Ovary (tissue), 9 donors: ENCODE data around the gene GNAI3. TPM values are rescaled to one million over a fixed set of nuclear protein-coding genes. Genes with fewer than 3 reads are reported as not detected.

ENCODE experiments used
- DNase-seq, 5 donors: peaks; one replicate each; pipeline ENCODE4 v3.0.0-alpha.2; 2019 to 2020
- H3K27ac ChIP-seq, 2 donors: fragments of 200-600 bp; one replicate each; pipeline versions ENCODE4 v1.5.1 to v1.8.0; 2019 to 2022
- H3K27me3 ChIP-seq: fragments of 200-600 bp; one replicate; pipeline ENCODE4 v1.8.0; 2022
- H3K36me3 ChIP-seq: fragments of 200-600 bp; sonication (generic); one replicate; pipeline ENCODE4 v1.5.1; 2019
- H3K4me1 ChIP-seq: one replicate; pipeline ENCODE4 v1.8.1; 2013; ENCODE audit warnings: mild to moderate bottlenecking, moderate library complexity; ENCODE audit not compliant: insufficient read depth
- H3K4me3 ChIP-seq: fragments of 200-600 bp; sonication (generic); one replicate; pipeline ENCODE4 v1.5.1; 2017
- H3K9me3 ChIP-seq, 2 donors: fragments of 200-600 bp in 1 of 2; sonication (generic) in 1 of 2; one replicate each; pipeline versions ENCODE4 v1.5.1 to v1.8.1; 2013 to 2019; ENCODE audit warnings: mild to moderate bottlenecking in 1 of 2, moderate library complexity in 1 of 2
- CTCF ChIP-seq, 3 donors: fragments of 450-650 bp in 2 of 3; fragments of 200-600 bp in 1 of 3; IDR thresholded peaks; one replicate each; pipeline versions ENCODE4 v1.5.1 to v1.8.0; 2016 to 2022; ENCODE audit warnings: antibody characterized with exemption in 3 of 3, mild to moderate bottlenecking in 1 of 3
- EP300 ChIP-seq: sonication (generic); formaldehyde crosslinking; IDR thresholded peaks from one replicate; pipeline ENCODE4 v1.6.1; 2017; ENCODE audit warnings: antibody characterized with exemption
- POLR2A ChIP-seq: fragments of 450-650 bp; IDR thresholded peaks from one replicate; pipeline ENCODE4 v1.6.1; 2017; ENCODE audit warnings: antibody characterized with exemption, mild to moderate bottlenecking, moderate library complexity
- WGBS, 3 donors: extraction: QIAGEN DNeasy Blood & Tissue Kit in 1 of 3; methylation state at CpG; one replicate each; pipeline versions ENCODE4 v1.1.5 to v1.1.7; 2013 to 2017; 5-methylcytosine and 5-hydroxymethylcytosine counted together
- intact Hi-C, 4 donors: fragments of 100-400 bp; cut with DNase I; formaldehyde crosslinking; loops; one replicate each; pipeline versions ENCODE4 v1.11.0 to v1.15.1; 2022 to 2023
- polyA plus RNA-seq, 2 donors: library from polyadenylated mRNA; stranded (reverse); fragments of 200-250 nt in 1 of 2; fragments of 350-450 nt in 1 of 2; fragmentation: Illumina TruSeq in 1 of 2; extraction: RNeasy Lipid Tissue Mini Kit (QIAGEN cat#74804) in 1 of 2; gene quantifications; one replicate each; pipeline ENCODE4 v1.2.3, GENCODE V29; 2013 to 2014
- total RNA-seq, 7 donors: library from RNA; depleted of rRNA in 2 of 7; stranded (reverse); fragments of >200 nt in 2 of 7; fragmentation: NEBNext Ultra II Directional in 3 of 7; extraction: Animal tissue kit (Norgen Biotek cat#: 25700) in 3 of 7; gene quantifications; one replicate each; pipeline versions ENCODE4 v1.1.0 to v1.2.4, GENCODE V29; 2016 to 2023
- donor health status: DM: no; HTN: no; CAD: no; lungs with moderate emphysema.
- donor health status: DM: no; HTN: no; CAD: no.
- donor health status: Bipolar disorder and iron deficiency.
- donor health status: DM: yes; HTN: yes; CAD: no.
- donor health status: DM: no; HTN: no; CAD: no.
- donor health status: DM: yes; HTN: yes; CAD: no.

Gene GNAI3
- total and polyA plus RNA-seq, 9 donors: 3.0 to 6.2 (median 4.8) TPM

- H3K27ac ChIP-seq: peak overlapping the region in 1 of 2 donors; percentile 64
- H3K4me3 ChIP-seq: peak overlapping the region; percentile 15
- no peaks in the 10 kb centered on the region for H3K27me3 ChIP-seq
- 4 to 14% (median 6%) methylated on average over 4 of the region's 4 CpGs for WGBS, 3 donors
- intact Hi-C loops: loop anchor here in 1 of 4 donors (10.0 kb wide), 1 partner anchor 335 kb away; the partner anchor contains the start of gene AHCYL1
- DNase-seq: peak in 3 of 5 donors; percentile 21 to 34 (median 25)
- peaks cover 2% of the 10 kb centered on the region for H3K4me1 ChIP-seq
- H3K9me3 ChIP-seq: no peaks in the 10 kb centered on the region
- TF ChIP-seq EP300: no peak
- peak; percentile 34 to 63 (median 63) for TF ChIP-seq CTCF (IDR thresholded peaks at IDR 0.05)
- H3K36me3 ChIP-seq: no peaks in the 10 kb centered on the region
Observed at GRCh38 chr1:109649491-109649914, 101.1 kb downstream of the GNAI3 start.

- H3K9me3 ChIP-seq: no peaks in the 10 kb centered on the region
- TF ChIP-seq EP300 (no peak), CTCF (IDR thresholded peaks at IDR 0.05) (no peak), POLR2A (no peak)
- peaks cover 8% of the 10 kb centered on the region for H3K4me1 ChIP-seq
- H3K4me3 ChIP-seq: no peak overlapping the region
- intact Hi-C loops: no loop called here
- no peaks in the 10 kb centered on the region for H3K27me3 ChIP-seq
- no peak overlapping the region for H3K27ac ChIP-seq
- DNase-seq: no peak
- H3K36me3 ChIP-seq: no peaks in the 10 kb centered on the region
- WGBS, 3 donors: 82 to 87% (median 86%) methylated on average over 3 of the region's 3 CpGs
Observed at GRCh38 chr1:109650609-109651008, 102.2 kb downstream of the GNAI3 start.

GRCh38 chr1:109652402-109652801 lies 104.0 kb downstream of the GNAI3 start:
- intact Hi-C loops: no loop called here
- TF ChIP-seq CTCF (IDR thresholded peaks at IDR 0.05): no peak
- no peak for TF ChIP-seq EP300
- no peak for TF ChIP-seq POLR2A
- no peak for DNase-seq
- Histone ChIP-seq H3K9me3 (no peaks in the 10 kb centered on the region), H3K4me3 (no peak overlapping the region), H3K36me3 (no peaks in the 10 kb centered on the region), H3K27me3 (no peaks in the 10 kb centered on the region), H3K27ac (no peak overlapping the region), H3K4me1 (peaks cover 8% of the 10 kb centered on the region)
- WGBS, 3 donors: 81 to 92% (median 83%) methylated on average over 2 of the region's 2 CpGs

GRCh38 chr1:109653306-109653705 lies 104.9 kb downstream of the GNAI3 start:
- Histone ChIP-seq H3K4me1 (peaks cover 8% of the 10 kb centered on the region), H3K9me3 (no peaks in the 10 kb centered on the region), H3K4me3 (no peak overlapping the region), H3K27me3 (no peaks in the 10 kb centered on the region), H3K27ac (no peak overlapping the region), H3K36me3 (no peaks in the 10 kb centered on the region)
- 57 to 68% (median 66%) methylated on average over 2 of the region's 2 CpGs for WGBS, 3 donors
- no peak for DNase-seq
- intact Hi-C loops: no loop called here
- TF ChIP-seq POLR2A (no peak), EP300 (no peak), CTCF (IDR thresholded peaks at IDR 0.05) (no peak)
